G401 (cell line): ENCODE results near the gene PDCL3. TPM values are rescaled to one million over a fixed set of nuclear protein-coding genes. Genes with fewer than 3 reads are reported as not detected.

Experiments
- DNase-seq: peaks from one replicate; pipeline ENCODE4 v3.0.0-alpha.2; 2015; ENCODE audit warnings: low spot score
- in situ Hi-C: cut with HindIII; loops from 2 replicates; pipeline ENCODE4 v1.10.0; 2016; ENCODE audit warnings: low sequenced_read_pairs, mixed read lengths
- total RNA-seq: library from RNA; depleted of rRNA; stranded (reverse); fragments of >200 nt; shearing (Covaris generic); gene quantifications from 2 replicates; pipeline ENCODE4 v1.2.3, GENCODE V29; 2014

PDCL3 gene
- total RNA-seq, 1 experiment from 2014 or later = 19.1 TPM

- DNase-seq = no peak
- in situ Hi-C loops = no loop called here
Observed at GRCh38 chr2:100554798-100555407, 7.9 kb upstream of the PDCL3 start.

GRCh38 chr2:100556746-100557145 is 6.0 kb upstream of the PDCL3 start:
- no peak for DNase-seq
- in situ Hi-C loops = no loop called here

- DNase-seq = no peak
- in situ Hi-C loops = no loop called here
Observed at GRCh38 chr2:100560216-100560830, 2.5 kb upstream of the PDCL3 start.

GRCh38 chr2:100561191-100561590 is 1.6 kb upstream of the PDCL3 start:
- DNase-seq = no peak
- in situ Hi-C loops = no loop called here

- peak; percentile 24 for DNase-seq
Observed at GRCh38 chr2:100563407-100564247, 834 bp downstream of the PDCL3 start.

GRCh38 chr2:100568989-100569388 is 6.2 kb downstream of the PDCL3 start:
- DNase-seq = no peak
- in situ Hi-C loops = no loop called here

More at GRCh38 chr2:100563407-100564247, 834 bp downstream of the PDCL3 start:
- in situ Hi-C loops = no loop called here

GRCh38 chr2:100571668-100572067 is 8.9 kb downstream of the PDCL3 start:
- no peak for DNase-seq
- in situ Hi-C loops = no loop called here

- in situ Hi-C loops = no loop called here
- DNase-seq = no peak
Observed at GRCh38 chr2:100577777-100578176, 15.0 kb downstream of the PDCL3 start.

GRCh38 chr2:100580367-100581276 is 17.8 kb downstream of the PDCL3 start:
- in situ Hi-C loops = no loop called here
- DNase-seq = no peak

GRCh38 chr2:100581277-100581612 is 18.5 kb downstream of the PDCL3 start:
- DNase-seq = no peak
- in situ Hi-C loops = no loop called here

GRCh38 chr2:100584816-100585215 is 22.0 kb downstream of the PDCL3 start:
- DNase-seq = no peak
- in situ Hi-C loops = no loop called here

GRCh38 chr2:100588071-100588786 is 25.4 kb downstream of the PDCL3 start:
- no peak for DNase-seq
- in situ Hi-C loops = no loop called here

- in situ Hi-C loops = no loop called here
- no peak for DNase-seq
Observed at GRCh38 chr2:100589527-100589926, 26.7 kb downstream of the PDCL3 start.

- in situ Hi-C loops = no loop called here
- DNase-seq = no peak
Observed at GRCh38 chr2:100592226-100592625, 29.4 kb downstream of the PDCL3 start.

- in situ Hi-C loops = no loop called here
- DNase-seq = no peak
Observed at GRCh38 chr2:100596465-100596864, 33.7 kb downstream of the PDCL3 start.

GRCh38 chr2:100599566-100599965 is 36.8 kb downstream of the PDCL3 start:
- DNase-seq = no peak
- in situ Hi-C loops = no loop called here

GRCh38 chr2:100601661-100602060 is 38.9 kb downstream of the PDCL3 start:
- no peak for DNase-seq
- in situ Hi-C loops = no loop called here

GRCh38 chr2:100603414-100603813 is 40.6 kb downstream of the PDCL3 start:
- in situ Hi-C loops = no loop called here
- peak; percentile 40 for DNase-seq
